ENCODE results near the gene JAK3.

Gene JAK3

GRCh38 chr19:17883627-17884410, 36.0 kb upstream of the JAK3 start:
- DNase-seq (ENCODE audit: low read depth) = no peak
- H3K4me3 ChIP-seq (ENCODE audit: control insufficient read depth, low read depth, low read length) = no peak overlapping the region
- no peak for TF ChIP-seq CTCF (IDR thresholded peaks at IDR 0.05; ENCODE audit: control insufficient read depth, insufficient read depth, low read depth, low read length, missing control alignments)

DNA sequence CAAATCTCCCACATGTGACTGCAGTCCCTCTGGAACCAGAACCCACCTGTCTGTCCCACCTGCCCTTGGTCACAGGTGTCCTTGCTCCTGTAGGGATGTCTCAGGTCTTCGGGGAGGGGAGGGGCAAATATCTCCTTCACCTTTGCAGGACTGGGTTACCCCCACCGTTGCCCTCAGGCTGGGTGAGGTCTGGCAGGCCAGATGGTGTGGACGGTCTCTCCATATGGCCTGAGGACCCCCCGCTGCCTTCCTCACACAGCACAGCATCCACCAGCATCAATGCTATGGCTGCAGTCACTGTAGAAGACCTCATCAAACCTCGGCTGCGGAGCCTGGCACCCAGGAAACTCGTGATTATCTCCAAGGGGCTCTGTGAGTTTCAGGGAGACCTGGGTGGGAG, 33.9 kb upstream of the JAK3 start:
- no peak overlapping the region for H3K4me3 ChIP-seq (ENCODE audit: control insufficient read depth, low read depth, low read length)
- no peak for TF ChIP-seq CTCF (IDR thresholded peaks at IDR 0.05; ENCODE audit: control insufficient read depth, insufficient read depth, low read depth, low read length, missing control alignments)
- no peak for DNase-seq (ENCODE audit: low read depth)

DNA sequence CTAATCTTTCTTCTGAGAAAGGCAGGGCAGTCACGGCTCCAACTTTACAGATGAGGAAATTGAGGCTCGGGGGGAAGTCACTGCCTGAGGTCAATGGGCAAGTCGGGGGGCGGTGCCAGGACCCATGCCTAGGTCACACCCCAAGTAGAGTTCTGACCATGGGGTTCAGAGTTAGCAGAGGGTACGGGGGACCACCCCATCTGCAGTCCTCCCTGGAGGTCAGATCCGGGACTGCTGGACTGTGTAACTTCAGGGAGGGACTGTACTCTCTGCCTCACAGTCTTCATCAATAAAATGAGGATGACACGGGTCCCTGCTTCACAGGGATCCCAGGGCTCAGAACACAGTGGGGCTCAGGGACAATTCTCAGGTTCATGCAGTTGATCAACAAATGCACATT, 31.7 kb upstream of the JAK3 start:
- H3K4me3 ChIP-seq (ENCODE audit: control insufficient read depth, low read depth, low read length) = no peak overlapping the region
- DNase-seq (ENCODE audit: low read depth) = no peak
- TF ChIP-seq CTCF (IDR thresholded peaks at IDR 0.05; ENCODE audit: control insufficient read depth, insufficient read depth, low read depth, low read length, missing control alignments) = no peak

GRCh38 chr19:17877696-17878095, 29.9 kb upstream of the JAK3 start:
- no peak for TF ChIP-seq CTCF (IDR thresholded peaks at IDR 0.05; ENCODE audit: control insufficient read depth, insufficient read depth, low read depth, low read length, missing control alignments)
- no peak overlapping the region for H3K4me3 ChIP-seq (ENCODE audit: control insufficient read depth, low read depth, low read length)
- DNase-seq (ENCODE audit: low read depth) = no peak

GRCh38 chr19:17874758-17875135, 27.0 kb upstream of the JAK3 start:
- DNase-seq (ENCODE audit: low read depth) = no peak
- no peak for TF ChIP-seq CTCF (IDR thresholded peaks at IDR 0.05; ENCODE audit: control insufficient read depth, insufficient read depth, low read depth, low read length, missing control alignments)
- no peak overlapping the region for H3K4me3 ChIP-seq (ENCODE audit: control insufficient read depth, low read depth, low read length)

GRCh38 chr19:17873786-17874757, 26.3 kb upstream of the JAK3 start:
- TF ChIP-seq CTCF (IDR thresholded peaks at IDR 0.05; ENCODE audit: control insufficient read depth, insufficient read depth, low read depth, low read length, missing control alignments) = no peak
- H3K4me3 ChIP-seq (ENCODE audit: control insufficient read depth, low read depth, low read length) = no peak overlapping the region
- no peak for DNase-seq (ENCODE audit: low read depth)
